HG03565 (cell line): ENCODE measurements around the gene TMEM41B.
A peak's percentile ranks its signal among the peaks of the same experiment; 100 is the strongest.
"Not testable (repeated sequence)": the region's sequence is repeated elsewhere in the genome, so short reads cannot be mapped to it uniquely, and the experiment has no call there.

Experiments used
- ATAC-seq: cut with Tn5 transposase; IDR thresholded peaks from one replicate; pipeline ENCODE4 v1.9.1; 2021; ENCODE audit warnings: mild to moderate bottlenecking, moderate library complexity; ENCODE audit not compliant: unreplicated experiment

The TMEM41B gene, protein sequence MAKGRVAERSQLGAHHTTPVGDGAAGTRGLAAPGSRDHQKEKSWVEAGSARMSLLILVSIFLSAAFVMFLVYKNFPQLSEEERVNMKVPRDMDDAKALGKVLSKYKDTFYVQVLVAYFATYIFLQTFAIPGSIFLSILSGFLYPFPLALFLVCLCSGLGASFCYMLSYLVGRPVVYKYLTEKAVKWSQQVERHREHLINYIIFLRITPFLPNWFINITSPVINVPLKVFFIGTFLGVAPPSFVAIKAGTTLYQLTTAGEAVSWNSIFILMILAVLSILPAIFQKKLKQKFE

DNA sequence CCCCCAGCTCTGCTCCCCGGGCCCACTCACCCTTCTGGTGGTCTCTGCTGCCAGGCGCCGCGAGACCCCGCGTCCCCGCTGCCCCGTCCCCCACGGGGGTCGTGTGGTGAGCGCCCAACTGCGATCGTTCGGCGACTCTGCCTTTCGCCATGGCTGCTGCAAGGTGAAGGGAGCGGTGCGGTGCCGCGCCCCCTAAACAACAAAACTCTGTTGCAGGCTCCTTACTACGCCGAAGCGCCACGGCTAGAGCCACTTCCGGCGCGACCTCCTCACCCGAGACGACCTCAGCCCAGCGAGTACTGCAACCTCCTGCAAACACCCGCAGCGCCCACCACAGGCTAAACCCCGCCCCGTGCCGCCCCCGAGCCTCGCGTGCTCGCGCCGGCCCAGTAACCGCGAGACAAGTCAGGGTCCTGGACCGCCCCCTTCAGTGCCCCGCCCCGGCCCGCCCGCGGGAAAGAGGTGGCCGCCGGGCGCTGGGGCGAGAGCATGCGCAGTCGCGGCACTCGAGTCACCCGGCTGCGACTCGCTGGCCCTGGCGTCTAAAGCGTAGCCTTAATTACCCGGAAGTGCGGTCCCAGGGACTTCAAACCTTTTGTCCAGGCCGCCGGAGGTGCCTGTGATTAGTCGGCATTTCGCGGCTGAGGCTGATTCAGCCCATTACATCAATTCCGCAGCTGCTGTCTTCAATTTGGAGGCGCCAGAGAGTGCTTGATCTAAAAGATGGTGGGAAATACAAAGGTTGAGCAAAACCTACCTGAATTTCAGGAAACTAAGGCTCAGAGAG, at the start of gene TMEM41B:
Gene TMEM41B (minus strand): TSS at position 303 of the 787 bp plus-strand sequence. CDS start 152 bp downstream, at position 151.
- peak; percentile 94 for ATAC-seq

DNA sequence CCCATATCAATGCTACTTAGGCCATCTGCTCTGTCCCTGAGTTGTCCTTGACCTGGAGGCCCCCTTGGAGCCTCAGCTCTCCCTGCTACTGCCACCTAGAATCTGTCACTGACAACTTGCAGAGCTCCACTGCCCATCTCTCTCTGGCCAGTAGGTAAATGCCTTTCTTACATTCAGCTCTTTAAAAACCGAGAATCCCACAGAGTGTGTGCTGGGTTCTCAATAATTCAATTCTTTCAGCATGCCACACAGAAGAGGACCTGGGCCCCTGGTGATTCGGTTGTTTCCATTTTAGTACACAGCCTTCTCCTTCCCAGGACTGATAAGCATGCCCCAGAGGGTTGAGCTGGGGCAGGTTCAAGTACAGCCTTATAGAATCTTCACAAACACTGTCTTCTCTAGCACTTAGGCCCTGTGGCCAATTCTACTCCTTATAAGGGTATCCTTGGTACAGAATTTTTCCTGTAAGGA, 48.0 kb upstream of the TMEM41B start:
- no peak for ATAC-seq

DNA sequence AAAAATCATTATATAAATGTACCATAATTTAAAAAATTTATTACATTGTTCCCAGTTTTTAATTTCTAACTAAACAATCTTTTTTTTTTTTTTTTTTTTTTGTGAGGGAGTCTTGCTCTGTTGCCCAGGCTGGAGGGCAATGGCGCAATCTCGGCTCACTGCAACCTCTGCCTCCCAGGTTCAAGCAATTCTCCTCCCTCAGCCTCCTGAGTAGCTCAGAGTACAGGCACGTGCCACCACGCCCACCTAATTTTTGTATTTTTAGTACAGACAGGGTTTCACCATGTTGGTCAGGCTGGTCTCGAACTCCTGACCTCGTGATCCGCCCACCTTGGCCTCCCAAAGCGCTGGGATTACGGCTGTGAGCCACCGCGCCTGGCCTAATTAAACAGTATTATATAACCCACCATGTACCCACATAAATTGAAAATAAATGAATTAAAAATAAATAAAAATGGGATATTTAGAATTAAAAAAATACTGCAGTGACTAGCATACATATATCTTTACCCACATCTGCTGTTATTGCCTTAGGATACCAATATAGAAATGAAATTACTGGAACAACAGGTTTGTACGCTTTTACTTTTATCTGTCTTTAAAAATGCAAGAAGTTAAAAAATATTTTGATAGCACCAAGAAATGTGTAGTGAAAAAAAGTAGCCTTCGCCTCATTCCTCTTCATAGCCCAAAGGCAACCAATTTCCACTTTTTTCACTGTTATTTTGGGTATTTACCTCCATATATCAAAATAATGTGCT, 46.6 kb upstream of the TMEM41B start:
- not testable (repeated sequence) for ATAC-seq

DNA sequence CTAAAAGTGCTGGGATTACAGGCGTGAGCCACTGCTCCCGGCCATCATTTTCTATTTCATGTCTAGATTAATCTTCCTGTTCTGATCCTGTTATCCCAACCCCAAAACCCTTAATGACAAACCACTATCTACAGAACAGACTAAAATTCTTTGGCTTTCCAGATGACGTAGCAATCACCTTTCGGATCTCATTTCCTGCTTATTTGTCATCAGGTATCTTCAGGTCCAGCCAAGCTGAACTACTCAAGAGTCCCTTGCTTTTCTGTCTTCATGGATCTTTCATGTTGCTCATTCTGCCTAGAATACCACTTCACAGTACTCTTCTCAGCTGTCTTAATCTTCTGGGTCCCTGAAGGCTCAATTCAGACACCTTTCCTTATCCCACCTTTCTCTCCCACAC, 42.6 kb upstream of the TMEM41B start:
- ATAC-seq: no peak

DNA sequence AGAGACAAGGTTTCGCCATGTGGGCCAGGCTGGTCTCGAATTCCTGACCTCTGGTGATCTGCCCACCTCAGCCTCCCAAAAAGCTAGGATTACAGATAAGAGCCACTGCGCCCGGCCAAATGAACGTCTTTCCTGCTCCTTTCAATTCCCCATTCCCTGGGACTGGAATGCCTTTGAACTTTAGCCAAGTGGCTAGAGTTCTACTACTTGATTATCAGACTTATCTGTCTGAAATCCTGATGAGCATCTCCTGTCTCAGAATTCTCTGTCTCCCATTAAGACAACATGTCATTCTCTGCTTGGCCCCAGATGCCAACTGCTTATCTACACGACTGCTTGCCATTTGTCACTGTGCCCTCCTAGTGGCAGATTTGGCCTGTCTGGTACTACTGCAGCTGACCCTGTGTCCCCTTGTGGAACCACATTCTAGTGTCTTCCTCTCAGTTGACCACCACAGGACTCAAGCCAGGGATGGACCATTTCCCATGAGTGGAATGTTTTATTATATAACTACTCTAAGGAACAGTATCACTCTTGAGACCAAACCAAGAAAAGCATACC, 37.0 kb upstream of the TMEM41B start:
- ATAC-seq: no peak

DNA sequence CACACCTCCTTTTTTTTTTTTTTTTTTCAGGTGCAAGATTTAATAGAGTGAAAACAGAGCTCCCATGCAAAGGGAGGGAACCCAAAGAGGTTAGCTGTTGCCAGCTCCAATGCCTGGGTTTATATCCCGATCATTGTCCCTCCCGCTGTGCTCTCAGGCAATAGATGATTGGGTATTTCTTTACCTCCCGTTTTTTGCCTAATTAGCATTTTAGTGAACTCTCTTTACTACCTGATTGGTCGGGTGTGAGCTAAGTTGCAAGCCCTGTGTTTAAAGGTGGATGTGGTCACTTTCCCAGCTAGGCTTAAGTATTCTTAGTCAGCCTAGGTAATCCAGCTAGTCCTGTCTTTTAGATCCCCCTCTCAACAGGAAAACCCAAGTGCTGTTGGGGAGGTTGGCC, 33.4 kb upstream of the TMEM41B start:
- ATAC-seq: not testable (repeated sequence)

DNA sequence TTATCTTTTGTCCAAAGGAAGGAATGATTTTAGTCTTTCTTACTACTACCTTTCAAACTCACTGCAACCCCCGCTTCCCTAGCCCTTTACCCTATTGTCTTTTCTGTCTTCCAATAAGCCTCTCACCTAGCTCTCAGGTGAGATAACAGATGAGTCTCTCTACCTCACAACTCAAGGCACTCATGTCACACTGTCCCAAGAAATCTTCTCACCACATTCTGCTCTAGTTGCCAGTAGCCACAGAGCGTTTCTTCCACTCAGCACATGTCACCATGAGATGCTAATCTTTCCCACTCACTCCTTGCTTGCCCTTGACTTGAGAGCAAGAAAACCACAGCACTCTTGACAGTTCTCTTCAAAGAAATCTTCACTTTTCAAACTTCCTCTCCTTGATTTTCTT, 32.7 kb upstream of the TMEM41B start:
- ATAC-seq: no peak

DNA sequence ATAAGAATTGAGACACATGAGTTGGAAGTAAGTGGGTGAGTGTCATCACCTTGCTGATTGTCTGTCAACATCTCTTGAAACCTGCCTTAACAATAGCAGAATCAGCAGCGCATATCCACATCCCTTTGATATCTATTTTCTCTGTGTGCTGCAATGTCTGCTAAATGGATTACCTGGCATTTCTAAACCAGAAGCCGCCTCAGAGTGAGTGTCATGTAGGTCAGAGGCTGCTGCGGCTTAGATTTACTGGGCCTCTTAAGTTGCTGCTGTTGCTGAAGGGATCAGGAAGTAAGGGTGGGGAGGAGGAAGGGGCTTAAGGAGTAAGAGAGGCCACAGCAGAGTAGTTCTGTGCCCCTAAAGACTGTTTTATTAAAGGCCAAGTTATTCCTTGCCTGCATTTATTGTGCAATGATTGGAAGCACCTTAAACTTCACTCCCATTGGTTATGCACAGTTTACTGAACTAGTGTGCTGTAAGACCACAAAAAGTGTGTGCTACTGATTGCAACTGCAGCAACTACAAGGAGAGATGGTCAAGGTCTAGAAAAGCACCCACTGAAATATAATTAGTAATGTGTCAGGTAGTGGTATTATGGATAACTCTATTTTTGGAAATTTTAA, 29.8 kb upstream of the TMEM41B start:
- no peak for ATAC-seq

DNA sequence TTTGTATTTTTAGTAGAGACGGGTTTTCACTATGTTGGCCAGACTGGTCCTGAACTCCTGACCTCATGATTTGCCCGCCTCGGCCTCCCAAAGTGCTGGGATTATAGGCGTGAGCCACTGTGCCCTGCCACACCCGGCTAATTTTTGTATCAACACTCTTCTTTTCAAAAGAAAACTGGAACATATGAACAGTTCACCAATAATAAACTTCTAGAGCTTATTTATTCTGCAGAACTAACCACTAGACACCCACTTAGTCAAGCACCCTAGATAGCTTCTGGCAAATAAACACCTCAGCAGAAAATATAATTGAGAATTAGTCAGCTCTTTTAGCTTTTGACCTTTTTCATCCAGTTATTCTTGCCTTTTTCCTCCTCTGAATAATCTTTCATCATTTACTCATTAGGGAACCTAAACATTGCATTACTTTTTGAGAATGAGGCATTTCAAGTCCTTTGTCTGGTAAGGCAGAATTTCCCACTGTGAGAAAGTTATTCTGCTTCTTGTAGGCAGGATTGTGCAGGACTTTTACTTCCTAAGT, 27.3 kb upstream of the TMEM41B start:
- no peak for ATAC-seq

DNA sequence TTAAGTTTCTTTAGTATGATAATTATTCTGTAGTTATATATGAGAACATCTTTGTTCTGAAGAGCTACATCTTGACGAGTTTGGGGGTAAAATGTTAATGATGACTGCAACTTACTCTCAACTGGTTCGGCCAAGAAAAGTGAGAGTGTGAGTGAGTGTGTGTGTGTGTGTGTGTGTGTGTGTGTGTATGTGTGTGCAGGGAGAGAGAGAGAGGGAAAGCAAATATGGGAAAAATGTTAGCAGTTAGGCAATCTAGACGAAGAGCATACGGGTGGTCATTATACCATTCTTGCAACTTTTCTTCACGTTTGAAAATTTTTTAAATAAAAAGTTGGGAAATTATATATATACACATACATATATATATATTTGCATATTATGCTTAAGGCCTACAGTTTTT, 18.3 kb upstream of the TMEM41B start:
- ATAC-seq: no peak

DNA sequence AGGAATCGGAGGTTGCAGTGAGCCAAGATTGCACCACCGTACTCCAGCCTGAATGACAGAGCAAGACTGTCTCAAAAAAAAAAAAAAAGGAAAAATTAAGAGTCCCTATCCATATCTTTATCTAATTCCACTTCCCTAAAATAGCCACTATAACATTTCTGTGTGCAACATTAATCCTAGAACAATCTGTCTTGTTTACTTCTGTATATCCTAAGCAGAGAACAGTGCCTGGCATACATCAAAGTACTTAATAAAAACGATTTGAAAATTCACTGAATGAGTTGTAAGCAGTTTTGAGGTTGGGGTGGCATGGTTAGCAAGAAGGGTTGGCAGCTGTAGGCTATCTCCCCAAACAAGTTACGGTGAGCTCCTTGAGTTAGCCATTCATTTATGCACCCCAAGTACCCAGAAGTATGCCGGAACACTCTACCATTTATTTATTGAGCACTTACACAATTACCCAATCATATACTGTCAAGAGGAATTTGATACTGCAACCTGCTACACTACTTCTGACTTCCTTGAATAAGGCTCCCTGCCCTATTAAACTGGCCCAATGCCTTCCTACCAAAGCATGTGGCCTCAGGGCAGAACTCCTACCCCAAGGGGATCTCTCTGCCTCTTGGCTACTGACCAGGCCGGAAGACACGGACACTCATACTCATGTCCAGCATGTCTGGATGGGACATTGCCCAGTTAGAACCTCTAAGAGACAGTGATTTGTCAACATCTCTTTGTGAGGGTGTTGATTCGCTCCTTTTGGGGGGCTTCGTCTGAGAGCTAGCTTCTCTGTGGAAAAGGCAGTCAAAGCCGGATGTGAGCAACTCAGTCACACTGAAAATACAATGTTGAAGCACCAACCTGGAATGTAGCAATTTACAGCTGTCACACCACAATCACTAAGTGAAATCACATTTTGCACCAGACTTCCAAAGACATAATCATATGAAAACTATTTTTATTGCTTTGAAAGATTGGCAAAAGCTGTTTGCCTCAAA, 16.3 kb upstream of the TMEM41B start:
- no peak for ATAC-seq

DNA sequence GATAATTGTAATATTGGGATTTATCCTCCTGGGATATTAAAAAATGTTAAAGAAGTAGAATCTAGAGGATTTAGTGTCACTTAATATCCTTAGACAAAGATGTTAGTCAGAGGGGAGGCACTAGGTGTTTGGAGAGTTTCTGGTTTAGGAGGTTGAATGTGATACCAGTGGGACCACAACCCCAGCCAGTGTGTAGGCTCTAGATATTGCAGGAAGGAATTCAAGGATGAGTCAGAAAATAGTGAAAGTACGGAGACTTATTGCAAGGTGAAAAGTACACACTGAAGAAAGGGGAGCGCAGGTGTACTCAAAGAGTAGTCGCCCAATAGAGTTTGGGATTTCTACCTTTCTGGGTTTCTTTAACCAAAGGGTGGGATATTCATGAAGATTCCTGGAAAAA, 5.7 kb upstream of the TMEM41B start:
- no peak for ATAC-seq

DNA sequence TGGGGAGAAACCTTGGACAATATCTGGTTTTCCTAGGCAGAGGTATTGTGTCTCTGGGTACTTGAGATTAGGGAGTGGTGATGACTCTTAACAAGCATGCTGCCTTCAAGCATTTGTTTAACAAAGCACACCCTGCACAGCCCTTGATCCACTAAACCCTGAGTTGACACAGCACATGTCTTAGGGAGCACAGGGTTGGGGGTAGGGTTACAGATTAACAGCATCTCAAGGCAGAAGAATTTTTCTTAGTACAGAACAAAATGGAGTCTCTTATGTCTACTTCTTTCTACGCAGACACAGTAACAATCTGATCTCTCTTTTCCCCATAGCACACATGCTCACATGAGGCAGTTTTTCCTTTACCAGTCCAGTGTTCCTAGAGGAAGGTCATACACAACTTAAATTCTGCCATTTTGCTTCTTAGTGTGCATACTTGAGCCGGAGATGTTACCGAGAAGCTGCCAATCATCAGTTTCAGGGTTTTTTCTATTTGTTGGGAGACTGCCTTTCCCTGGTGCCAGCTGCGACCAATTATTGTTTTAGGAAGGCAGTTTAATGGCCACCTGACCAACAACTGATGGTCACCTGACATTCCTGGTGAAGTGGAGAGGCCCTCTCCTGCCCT, 5.1 kb upstream of the TMEM41B start:
- ATAC-seq: not testable (repeated sequence)

DNA sequence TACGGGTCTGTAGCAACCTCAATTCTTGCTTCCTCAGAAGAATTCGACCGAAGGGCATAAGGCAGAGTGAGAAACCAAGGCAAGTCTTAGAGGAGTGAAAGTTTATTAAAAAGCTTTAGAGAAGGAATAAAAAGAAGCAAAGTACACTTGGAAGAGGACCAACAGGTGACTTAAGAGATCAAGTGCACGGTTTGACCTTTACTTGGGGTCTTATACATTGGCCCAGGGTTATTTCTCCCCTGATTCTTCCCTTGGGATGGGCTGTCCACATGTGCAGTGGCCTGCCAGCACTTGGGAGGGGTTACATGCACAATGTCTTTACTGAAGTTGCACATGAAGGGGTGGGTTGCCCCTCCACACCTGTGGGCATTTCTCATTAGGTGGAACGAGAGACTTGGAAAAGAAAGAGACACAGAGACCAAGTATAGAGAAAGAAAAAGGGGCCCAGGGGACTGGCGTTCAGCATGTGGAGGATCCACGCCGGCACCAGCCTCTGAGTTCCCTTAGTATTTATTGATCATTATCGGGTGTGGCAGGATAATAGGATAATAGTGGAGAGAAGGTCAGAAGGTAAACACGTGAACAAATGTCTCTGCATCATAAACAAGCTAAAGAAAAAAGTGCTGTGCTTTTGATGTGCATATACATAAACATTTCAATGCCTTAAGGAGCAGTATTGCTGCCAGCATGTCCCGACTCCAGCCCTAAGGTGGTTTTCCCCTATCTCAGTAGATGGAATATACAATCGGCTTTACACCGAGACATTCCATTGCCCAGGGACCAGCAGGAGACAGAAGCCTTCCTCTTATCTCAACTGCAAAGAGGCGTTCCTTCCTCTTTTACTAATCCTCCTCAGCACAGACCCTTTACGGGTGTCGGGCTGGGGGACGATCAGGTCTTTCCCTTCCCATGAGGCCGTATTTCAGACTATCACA, 4.3 kb upstream of the TMEM41B start:
- not testable (repeated sequence) for ATAC-seq

DNA sequence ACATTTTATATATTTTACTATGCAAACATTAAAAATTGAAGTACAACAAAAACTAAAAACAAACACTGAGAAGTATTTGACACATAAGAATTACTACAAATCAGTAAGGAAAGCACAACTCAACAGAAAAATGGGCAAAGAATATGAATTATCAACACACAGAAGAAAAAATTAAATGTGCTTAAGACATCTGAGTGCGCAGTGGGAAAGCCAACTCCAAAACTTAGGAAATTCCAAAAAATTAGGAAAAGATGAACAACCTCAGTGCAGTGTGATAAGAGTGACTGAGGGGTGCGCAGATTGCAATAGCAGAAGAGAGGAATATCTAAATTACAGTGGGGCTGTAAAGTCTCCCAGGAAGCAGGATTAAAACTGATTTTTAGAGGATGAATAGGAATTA, 1.9 kb upstream of the TMEM41B start:
- ATAC-seq: no peak

DNA sequence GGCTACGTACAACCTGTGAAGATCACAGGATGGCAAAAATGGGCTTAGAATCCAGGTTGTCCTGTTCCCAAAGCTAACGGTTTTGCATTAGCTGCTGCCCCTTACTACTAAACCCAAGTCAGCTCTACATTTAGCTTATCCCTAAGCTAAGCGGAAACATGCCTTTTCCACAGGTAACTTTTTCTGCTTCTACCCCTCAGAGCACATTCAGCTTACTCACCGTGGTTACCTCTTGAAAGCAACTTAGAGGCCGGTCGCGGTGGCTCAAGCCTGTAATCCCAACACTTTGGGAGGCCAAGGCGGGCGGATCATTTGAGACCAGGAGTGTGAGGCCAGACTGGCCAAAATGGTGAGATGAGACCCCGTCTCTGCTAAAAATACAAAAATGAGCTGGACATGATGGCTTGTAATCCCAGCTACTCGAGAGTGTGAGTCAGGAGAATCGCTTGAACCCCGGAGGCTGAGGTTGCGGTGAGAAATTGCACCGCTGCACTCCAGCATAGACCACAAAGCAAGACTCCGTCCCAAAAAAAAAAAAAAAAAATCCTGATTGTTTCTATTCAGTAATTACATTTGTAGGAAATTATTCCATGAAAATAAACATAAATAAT, 790 bp upstream of the TMEM41B start:
- ATAC-seq: no peak

DNA sequence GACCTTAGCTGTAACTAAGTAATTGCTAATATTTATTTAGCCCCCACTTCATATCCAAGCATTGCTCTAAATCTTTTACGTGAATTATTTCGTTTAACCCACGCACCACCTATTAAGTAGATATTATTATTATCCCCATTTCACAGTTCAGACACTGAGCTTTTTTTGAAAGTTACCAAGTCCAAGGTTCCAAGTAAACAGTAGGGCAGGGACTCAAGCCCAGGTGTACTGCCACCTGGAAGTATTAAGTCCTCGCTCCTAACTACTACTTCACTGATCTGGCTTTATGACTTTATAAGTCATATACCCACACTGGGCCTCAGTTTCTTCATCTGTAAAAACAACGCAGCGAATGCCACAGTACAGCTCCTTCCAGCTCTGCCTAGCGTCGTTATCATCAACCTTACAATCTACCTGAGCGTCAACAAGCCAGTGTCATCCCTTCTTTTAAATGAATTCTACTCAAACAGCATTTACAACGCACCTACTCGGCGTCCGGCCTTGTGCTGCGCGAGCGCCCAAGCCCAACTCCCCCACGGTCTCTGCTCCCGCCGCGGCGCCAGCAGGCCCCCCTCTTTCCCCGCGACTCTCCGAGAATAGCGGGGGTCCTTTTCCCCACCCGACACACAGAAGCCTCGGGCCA, 624 bp downstream of the TMEM41B start:
- ATAC-seq: peak; percentile 3
